SU-DHL-6 (cell line): ENCODE measurements around the gene SLCO3A1.

Source experiments
- H2AFZ ChIP-seq: fragments of 200-600 bp; sonication (generic); 2 replicates; pipeline ENCODE4 v1.6.1; 2014; ENCODE audit warnings: low read depth, mild to moderate bottlenecking, moderate library complexity, mixed read lengths, antibody characterized with exemption, low read length; ENCODE audit not compliant: severe bottlenecking
- H3F3A ChIP-seq: fragments of 200-600 bp; shearing (Covaris generic); 2 replicates; pipeline ENCODE4 v1.6.0; 2016; ENCODE audit warnings: antibody characterized with exemption, mild to moderate bottlenecking; ENCODE audit not compliant: insufficient read depth
- H3K27ac ChIP-seq: fragments of 200-600 bp; sonication (generic); 2 replicates; pipeline ENCODE4 v1.5.1; 2016; ENCODE audit warnings: low read depth, mild to moderate bottlenecking, low read length, moderate library complexity, mixed read lengths
- H3K27me3 ChIP-seq: fragments of 200-600 bp; sonication (generic), shearing (Covaris generic); 2 replicates; pipeline ENCODE4 v1.6.0; 2014; ENCODE audit warnings: mild to moderate bottlenecking, low read length
- H3K36me3 ChIP-seq: fragments of 200-600 bp; sonication (generic); 2 replicates; pipeline ENCODE4 v1.6.1; 2014; ENCODE audit warnings: mild to moderate bottlenecking, low read length, mixed read lengths
- H3K4me2 ChIP-seq: fragments of 300-600, 200-600 bp; shearing (Covaris generic), sonication (generic); 2 replicates; pipeline ENCODE4 v1.6.0; 2014; ENCODE audit warnings: low read length, low read depth, mild to moderate bottlenecking; ENCODE audit not compliant: poor library complexity, severe bottlenecking
- H3K4me3 ChIP-seq: fragments of 200-600 bp; sonication (generic); 2 replicates; pipeline ENCODE4 v1.5.1; 2014; ENCODE audit warnings: antibody characterized with exemption, low read length, mild to moderate bottlenecking, mixed read lengths; ENCODE audit not compliant: insufficient read depth, poor library complexity, severe bottlenecking
- H3K79me2 ChIP-seq: fragments of 200-600 bp; sonication (generic); 2 replicates; pipeline ENCODE4 v1.6.1; 2014; ENCODE audit warnings: mild to moderate bottlenecking, low read length, moderate library complexity; ENCODE audit not compliant: insufficient read depth
- H3K9ac ChIP-seq: fragments of 200-600 bp; sonication (generic); 2 replicates; pipeline ENCODE4 v1.7.0; 2014; ENCODE audit warnings: mild to moderate bottlenecking, low read length
- H3K9me2 ChIP-seq: fragments of 200-600 bp; sonication (generic); replicated peaks from 2 replicates; pipeline ENCODE4 v1.6.1; 2014; ENCODE audit warnings: low read length; ENCODE audit not compliant: insufficient read depth
- H3K9me3 ChIP-seq: fragments of 200-600 bp; sonication (generic); 2 replicates; pipeline ENCODE4 v1.6.1; 2014; ENCODE audit warnings: low read length, mixed read lengths; ENCODE audit not compliant: insufficient read depth
- H4K20me1 ChIP-seq: fragments of 200-600 bp; sonication (generic); 2 replicates; pipeline ENCODE4 v1.6.1; 2014; ENCODE audit warnings: low read depth, mild to moderate bottlenecking, antibody characterized with exemption, low read length, moderate library complexity, mixed read lengths
- CTCF ChIP-seq: fragments of 200-600 bp; sonication (generic); IDR thresholded peaks from one replicate; pipeline ENCODE4 v1.5.1; 2017; ENCODE audit warnings: antibody characterized with exemption, mild to moderate bottlenecking, low read length, moderate library complexity; ENCODE audit not compliant: insufficient read depth, poor library complexity, severe bottlenecking
- EZH2phosphoT487 ChIP-seq: fragments of 200-600 bp; sonication (generic), shearing (Covaris generic); conservative IDR thresholded peaks from 2 replicates; pipeline ENCODE4 v1.6.1; 2018; ENCODE audit warnings: mild to moderate bottlenecking, antibody characterized with exemption, low read length, moderate library complexity, mixed read lengths

The SLCO3A1 gene

GRCh38 chr15:91881569-91882297, 28.2 kb downstream of the SLCO3A1 start:
- Histone ChIP-seq H3F3A (no peaks in the 10 kb centered on the region), H3K9ac (no peak overlapping the region), H3K27ac (no peak overlapping the region), H3K9me2 (no peaks in the 10 kb centered on the region), H3K4me3 (no peak overlapping the region), H4K20me1 (peaks cover 3% of the 10 kb centered on the region), H3K79me2 (no peaks in the 10 kb centered on the region), H2AFZ (no peak overlapping the region), H3K27me3 (no peaks in the 10 kb centered on the region), H3K4me2 (no peak overlapping the region), H3K36me3 (no peaks in the 10 kb centered on the region), H3K9me3 (no peaks in the 10 kb centered on the region)
- TF ChIP-seq CTCF (no peak), EZH2phosphoT487 (no peak)

DNA sequence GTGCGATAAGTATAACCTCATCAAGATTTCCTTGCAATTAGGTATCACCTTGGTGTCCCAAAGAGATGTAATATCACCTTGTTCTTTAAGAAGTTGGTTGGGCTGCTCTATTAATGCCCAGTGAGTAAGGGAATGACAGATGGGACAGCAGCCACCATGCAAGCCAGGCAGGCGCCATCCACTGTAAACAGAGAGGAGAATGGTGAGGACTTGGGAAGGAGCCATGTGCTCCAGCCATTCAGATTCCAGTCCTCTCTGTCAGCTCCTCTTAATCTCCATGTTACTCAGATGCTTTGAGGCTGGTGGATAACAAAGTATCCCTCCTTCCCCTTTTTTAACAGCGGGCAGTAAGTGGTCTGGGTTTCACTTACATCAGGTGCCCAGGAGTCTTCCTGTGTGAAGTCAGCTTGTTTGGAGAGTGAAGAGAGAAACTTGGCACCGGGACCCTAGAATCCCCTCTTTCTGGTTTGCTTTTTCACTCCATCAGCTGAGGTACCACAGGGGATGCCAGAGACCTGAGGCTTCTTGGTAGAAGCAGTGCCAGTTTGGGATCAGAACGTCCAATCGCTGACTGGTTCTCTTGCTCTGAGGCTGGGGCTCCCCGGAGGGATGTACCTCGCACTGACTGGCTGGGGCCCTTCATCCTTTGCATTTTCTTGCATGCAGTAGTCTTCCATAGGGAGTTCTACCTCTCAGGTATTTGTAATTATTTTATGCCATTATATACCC, 29.5 kb downstream of the SLCO3A1 start:
- Histone ChIP-seq H3K9ac (no peak overlapping the region), H3K4me3 (no peak overlapping the region), H3K9me3 (no peaks in the 10 kb centered on the region), H4K20me1 (peaks cover 3% of the 10 kb centered on the region), H3K27me3 (no peaks in the 10 kb centered on the region), H3K9me2 (no peaks in the 10 kb centered on the region), H2AFZ (no peak overlapping the region), H3K27ac (no peak overlapping the region), H3K79me2 (no peaks in the 10 kb centered on the region), H3K36me3 (no peaks in the 10 kb centered on the region), H3K4me2 (no peak overlapping the region), H3F3A (no peaks in the 10 kb centered on the region)
- TF ChIP-seq CTCF: no peak
- TF ChIP-seq EZH2phosphoT487: no peak

DNA sequence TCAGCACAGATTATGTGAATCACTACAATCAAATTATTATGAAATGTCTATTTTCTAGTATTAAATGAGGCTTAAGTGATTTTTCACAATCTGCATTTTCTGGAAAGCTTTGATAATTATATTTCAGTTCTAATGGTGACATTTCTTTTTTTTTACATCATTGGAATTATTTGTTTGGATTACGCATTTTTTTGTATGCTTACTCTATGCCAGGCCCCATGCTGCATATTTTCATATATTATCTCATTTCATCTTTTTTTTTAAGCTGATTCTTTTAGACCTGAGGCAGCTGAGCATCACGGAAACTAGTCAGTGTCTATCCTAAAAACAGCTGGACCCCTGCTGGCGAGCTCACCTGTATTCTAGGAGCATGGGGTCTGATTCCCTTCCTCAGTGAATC, 31.1 kb downstream of the SLCO3A1 start:
- Histone ChIP-seq H3K4me3 (no peak overlapping the region), H3K27ac (no peak overlapping the region), H3K9me3 (no peaks in the 10 kb centered on the region), H3F3A (no peaks in the 10 kb centered on the region), H3K9me2 (no peaks in the 10 kb centered on the region), H4K20me1 (peaks cover 3% of the 10 kb centered on the region; the same call in 1 of the 2 replicates), H3K79me2 (no peaks in the 10 kb centered on the region), H3K36me3 (no peaks in the 10 kb centered on the region), H3K4me2 (no peak overlapping the region), H3K27me3 (no peaks in the 10 kb centered on the region), H2AFZ (no peak overlapping the region), H3K9ac (no peak overlapping the region)
- TF ChIP-seq EZH2phosphoT487: no peak
- no peak for TF ChIP-seq CTCF
